ENCODE measurements around the gene ACAT2.
"Not testable (repeated sequence)": the region's sequence is repeated elsewhere in the genome, so short reads cannot be mapped to it uniquely, and the experiment has no call there.

- TF ChIP-seq, protein P1, sequence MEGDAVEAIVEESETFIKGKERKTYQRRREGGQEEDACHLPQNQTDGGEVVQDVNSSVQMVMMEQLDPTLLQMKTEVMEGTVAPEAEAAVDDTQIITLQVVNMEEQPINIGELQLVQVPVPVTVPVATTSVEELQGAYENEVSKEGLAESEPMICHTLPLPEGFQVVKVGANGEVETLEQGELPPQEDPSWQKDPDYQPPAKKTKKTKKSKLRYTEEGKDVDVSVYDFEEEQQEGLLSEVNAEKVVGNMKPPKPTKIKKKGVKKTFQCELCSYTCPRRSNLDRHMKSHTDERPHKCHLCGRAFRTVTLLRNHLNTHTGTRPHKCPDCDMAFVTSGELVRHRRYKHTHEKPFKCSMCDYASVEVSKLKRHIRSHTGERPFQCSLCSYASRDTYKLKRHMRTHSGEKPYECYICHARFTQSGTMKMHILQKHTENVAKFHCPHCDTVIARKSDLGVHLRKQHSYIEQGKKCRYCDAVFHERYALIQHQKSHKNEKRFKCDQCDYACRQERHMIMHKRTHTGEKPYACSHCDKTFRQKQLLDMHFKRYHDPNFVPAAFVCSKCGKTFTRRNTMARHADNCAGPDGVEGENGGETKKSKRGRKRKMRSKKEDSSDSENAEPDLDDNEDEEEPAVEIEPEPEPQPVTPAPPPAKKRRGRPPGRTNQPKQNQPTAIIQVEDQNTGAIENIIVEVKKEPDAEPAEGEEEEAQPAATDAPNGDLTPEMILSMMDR (IDR thresholded peaks at IDR 0.05), result not testable (repeated sequence)
- TF ChIP-seq POLR2AphosphoS5 (IDR thresholded peaks at IDR 0.05), result not testable (repeated sequence)
These were observed 49.5 kb upstream of the ACAT2 start for GRCh38 chr6:159712389-159712788.
